Activated T-cell treated with anti-CD3 and anti-CD28 coated beads, Interleukin-2, amount 50 U/mL, for 1 hour (primary cell): ENCODE data around the gene TXNRD2.

Experiments used
- DNase-seq: peaks from one replicate; pipeline ENCODE4 v3.0.0-alpha.2; 2020

TXNRD2 gene

GRCh38 chr22:19885841-19886592 lies 55.6 kb downstream of the TXNRD2 start:
- DNase-seq: no peak

GRCh38 chr22:19884954-19885751 lies 56.5 kb downstream of the TXNRD2 start:
- DNase-seq: no peak

GRCh38 chr22:19884161-19884953 lies 57.3 kb downstream of the TXNRD2 start:
- peak; percentile 20 for DNase-seq

GRCh38 chr22:19883446-19883845 lies 58.2 kb downstream of the TXNRD2 start:
- peak; percentile 1 for DNase-seq

GRCh38 chr22:19882446-19883381 lies 58.9 kb downstream of the TXNRD2 start:
- peak; percentile 10 for DNase-seq

GRCh38 chr22:19880786-19881569 lies 60.6 kb downstream of the TXNRD2 start:
- peak; percentile 4 for DNase-seq

- peak; percentile 7 for DNase-seq
These were observed 61.4 kb downstream of the TXNRD2 start for GRCh38 chr22:19879992-19880785.

GRCh38 chr22:19879643-19879991 lies 62.0 kb downstream of the TXNRD2 start:
- no peak for DNase-seq

- peak; percentile 11 for DNase-seq
These were observed 62.4 kb downstream of the TXNRD2 start for GRCh38 chr22:19879246-19879570.

- DNase-seq: peak; percentile 10
These were observed 63.0 kb downstream of the TXNRD2 start for GRCh38 chr22:19878461-19879245.

- peak; percentile 12 for DNase-seq
These were observed 63.8 kb downstream of the TXNRD2 start for GRCh38 chr22:19877626-19878339.

GRCh38 chr22:19876941-19877625 lies 64.5 kb downstream of the TXNRD2 start:
- peak; percentile 8 for DNase-seq

- peak; percentile 15 for DNase-seq
These were observed 65.2 kb downstream of the TXNRD2 start for GRCh38 chr22:19876314-19876940.

- DNase-seq: peak; percentile 8
These were observed 65.9 kb downstream of the TXNRD2 start for GRCh38 chr22:19875531-19876313.

GRCh38 chr22:19875061-19875530 lies 66.5 kb downstream of the TXNRD2 start:
- DNase-seq: no peak

GRCh38 chr22:19874307-19875060 lies 67.1 kb downstream of the TXNRD2 start:
- peak; percentile 52 for DNase-seq
